ENCODE measurements around the gene DESI2.
"Not testable (repeated sequence)": the region's sequence is repeated elsewhere in the genome, so short reads cannot be mapped to it uniquely, and the experiment has no call there.

DESI2 gene

GRCh38 chr1:244642526-244642925, 10.4 kb upstream of the DESI2 start:
- ATAC-seq (replicated peaks) (no peak), DNase-seq (no peak)
- Mint-ChIP-seq H3K4me1 (ENCODE audit: low read depth in 2 of 2) (no peaks in the 10 kb centered on the region), H3K36me3 (ENCODE audit: insufficient read depth) (no peaks in the 10 kb centered on the region), H3K4me3 (no peak overlapping the region), H3K27me3 (peaks cover 21 to 24% of the 10 kb centered on the region in 2 donors), H3K9me3 (no peaks in the 10 kb centered on the region), H3K27ac (no peak overlapping the region)

GRCh38 chr1:244642988-244643387, 9.9 kb upstream of the DESI2 start:
- Mint-ChIP-seq H3K27ac (no peak overlapping the region), H3K4me1 (ENCODE audit: low read depth in 2 of 2) (no peaks in the 10 kb centered on the region), H3K4me3 (no peak overlapping the region), H3K27me3 (peaks cover 21 to 24% of the 10 kb centered on the region in 2 donors), H3K9me3 (no peaks in the 10 kb centered on the region), H3K36me3 (ENCODE audit: insufficient read depth) (no peaks in the 10 kb centered on the region)
- DNase-seq (no peak), ATAC-seq (replicated peaks) (no peak)

GRCh38 chr1:244645414-244645813, 7.5 kb upstream of the DESI2 start:
- DNase-seq = no peak
- H3K36me3 Mint-ChIP-seq (ENCODE audit: insufficient read depth) = peaks cover 4% of the 10 kb centered on the region
- H3K4me3 Mint-ChIP-seq = no peak overlapping the region
- H3K27me3 Mint-ChIP-seq = peaks cover 21 to 24% of the 10 kb centered on the region in 2 donors
- H3K4me1 Mint-ChIP-seq (ENCODE audit: low read depth in 2 of 2) = no peaks in the 10 kb centered on the region
- no peaks in the 10 kb centered on the region for H3K9me3 Mint-ChIP-seq
- H3K27ac Mint-ChIP-seq = no peak overlapping the region
- ATAC-seq (replicated peaks) = no peak

GRCh38 chr1:244645890-244646289, 7.0 kb upstream of the DESI2 start:
- no peak for ATAC-seq (replicated peaks)
- H3K36me3 Mint-ChIP-seq (ENCODE audit: insufficient read depth) = peaks cover 4% of the 10 kb centered on the region
- H3K27ac Mint-ChIP-seq = no peak overlapping the region
- no peak for DNase-seq
- peaks cover 21 to 24% of the 10 kb centered on the region in 2 donors for H3K27me3 Mint-ChIP-seq
- H3K4me1 Mint-ChIP-seq (ENCODE audit: low read depth in 2 of 2) = no peaks in the 10 kb centered on the region
- H3K4me3 Mint-ChIP-seq = no peak overlapping the region
- H3K9me3 Mint-ChIP-seq = no peaks in the 10 kb centered on the region

- Mint-ChIP-seq H3K9me3 (no peaks in the 10 kb centered on the region), H3K27ac (no peak overlapping the region), H3K4me3 (no peak overlapping the region), H3K27me3 (peaks cover 7 to 10% of the 10 kb centered on the region in 2 donors), H3K36me3 (ENCODE audit: insufficient read depth) (peaks cover 4% of the 10 kb centered on the region), H3K4me1 (ENCODE audit: low read depth in 2 of 2) (peaks cover 9 to 10% of the 10 kb centered on the region in 2 donors)
- ATAC-seq (replicated peaks) (no peak), DNase-seq (no peak)
These were observed 5.1 kb upstream of the DESI2 start for GRCh38 chr1:244647819-244648218.

GRCh38 chr1:244651956-244652622, 837 bp upstream of the DESI2 start:
- ATAC-seq (replicated peaks) (no peak), DNase-seq (no peak)
- Mint-ChIP-seq H3K36me3 (ENCODE audit: insufficient read depth) (peaks cover 7% of the 10 kb centered on the region), H3K27ac (peak overlapping the region in 1 of 2 donors; percentile 56), H3K4me3 (no peak overlapping the region), H3K4me1 (ENCODE audit: low read depth in 2 of 2) (peaks cover 11 to 15% of the 10 kb centered on the region in 2 donors), H3K27me3 (no peaks in the 10 kb centered on the region), H3K9me3 (no peaks in the 10 kb centered on the region)

- DNase-seq (no peak), ATAC-seq (replicated peaks) (no peak)
- H3K9me3 Mint-ChIP-seq = no peaks in the 10 kb centered on the region
- no peak overlapping the region for H3K27ac Mint-ChIP-seq
- no peaks in the 10 kb centered on the region for H3K27me3 Mint-ChIP-seq
- H3K36me3 Mint-ChIP-seq (ENCODE audit: insufficient read depth) = peaks cover 10% of the 10 kb centered on the region
- no peak overlapping the region for H3K4me3 Mint-ChIP-seq
- H3K4me1 Mint-ChIP-seq (ENCODE audit: low read depth in 2 of 2) = peaks cover 23 to 29% of the 10 kb centered on the region in 2 donors
These were observed 647 bp downstream of the DESI2 start for GRCh38 chr1:244653439-244654107.

GRCh38 chr1:244654108-244655038, 1.4 kb downstream of the DESI2 start:
- Mint-ChIP-seq H3K36me3 (ENCODE audit: insufficient read depth) (peaks cover 7% of the 10 kb centered on the region), H3K9me3 (no peaks in the 10 kb centered on the region), H3K4me3 (no peak overlapping the region), H3K4me1 (ENCODE audit: low read depth in 2 of 2) (peaks cover 24 to 30% of the 10 kb centered on the region in 2 donors), H3K27me3 (no peaks in the 10 kb centered on the region), H3K27ac (no peak overlapping the region)
- DNase-seq = no peak
- ATAC-seq (replicated peaks) = no peak

GRCh38 chr1:244655186-244655585, 2.3 kb downstream of the DESI2 start:
- Mint-ChIP-seq H3K4me3 (no peak overlapping the region), H3K9me3 (no peaks in the 10 kb centered on the region), H3K36me3 (ENCODE audit: insufficient read depth) (peaks cover 6% of the 10 kb centered on the region), H3K27me3 (no peaks in the 10 kb centered on the region), H3K4me1 (ENCODE audit: low read depth in 2 of 2) (peaks cover 25 to 30% of the 10 kb centered on the region in 2 donors), H3K27ac (no peak overlapping the region)
- ATAC-seq (replicated peaks) (no peak), DNase-seq (no peak)

GRCh38 chr1:244657421-244657820, 4.5 kb downstream of the DESI2 start:
- peaks cover 18 to 26% of the 10 kb centered on the region in 2 donors for H3K4me1 Mint-ChIP-seq (ENCODE audit: low read depth in 2 of 2)
- no peaks in the 10 kb centered on the region for H3K27me3 Mint-ChIP-seq
- H3K36me3 Mint-ChIP-seq (ENCODE audit: insufficient read depth) = peaks cover 6% of the 10 kb centered on the region
- no peaks in the 10 kb centered on the region for H3K9me3 Mint-ChIP-seq
- H3K4me3 Mint-ChIP-seq = no peak overlapping the region
- ATAC-seq (replicated peaks) = no peak
- no peak overlapping the region for H3K27ac Mint-ChIP-seq
- DNase-seq = no peak

GRCh38 chr1:244659694-244660093, 6.8 kb downstream of the DESI2 start:
- Mint-ChIP-seq H3K27ac (no peak overlapping the region), H3K27me3 (no peaks in the 10 kb centered on the region), H3K4me1 (ENCODE audit: low read depth in 2 of 2) (peaks cover 24 to 36% of the 10 kb centered on the region in 2 donors), H3K4me3 (no peak overlapping the region), H3K9me3 (no peaks in the 10 kb centered on the region), H3K36me3 (ENCODE audit: insufficient read depth) (peaks cover 6% of the 10 kb centered on the region)
- DNase-seq (no peak), ATAC-seq (replicated peaks) (no peak)

- Mint-ChIP-seq H3K27ac (no peak overlapping the region), H3K36me3 (ENCODE audit: insufficient read depth) (peaks cover 6% of the 10 kb centered on the region), H3K4me1 (ENCODE audit: low read depth in 2 of 2) (peaks cover 24 to 36% of the 10 kb centered on the region in 2 donors), H3K4me3 (no peak overlapping the region), H3K9me3 (no peaks in the 10 kb centered on the region), H3K27me3 (no peaks in the 10 kb centered on the region)
- DNase-seq = no peak
- ATAC-seq (replicated peaks) = no peak
These were observed 7.7 kb downstream of the DESI2 start for GRCh38 chr1:244660595-244660994.

- not testable (repeated sequence) for H3K9me3 Mint-ChIP-seq; H3K27ac Mint-ChIP-seq; H3K27me3 Mint-ChIP-seq; H3K36me3 Mint-ChIP-seq (ENCODE audit: insufficient read depth); DNase-seq; H3K4me3 Mint-ChIP-seq; ATAC-seq (replicated peaks)
- H3K4me1 Mint-ChIP-seq (ENCODE audit: low read depth in 2 of 2) = peaks cover 23 to 31% of the 10 kb centered on the region in 2 donors
These were observed 8.8 kb downstream of the DESI2 start for GRCh38 chr1:244661569-244662312.
